Vagina (tissue), 2 donors: Measurements from ENCODE around the gene C3orf49.

Experiments
- CTCF ChIP-seq, 3 experiments: fragments of 450-650 bp in 2 of 3; fragments of 200-600 bp in 1 of 3; sonication (generic) in 1 of 3; IDR thresholded peaks; one replicate each; pipeline ENCODE4 v1.5.1; 2017 to 2019; ENCODE audit warnings: antibody characterized with exemption in 3 of 3, mild to moderate bottlenecking in 2 of 3, moderate library complexity in 2 of 3
- POLR2A ChIP-seq, 2 donors: fragments of 450-650 bp; IDR thresholded peaks; one replicate each; pipeline ENCODE4 v1.6.1; 2017; ENCODE audit warnings: antibody characterized with exemption in 2 of 2, mild to moderate bottlenecking in 2 of 2, moderate library complexity in 2 of 2

GRCh38 chr3:63841704-63842103 is 22.6 kb downstream of the C3orf49 start:
- TF ChIP-seq POLR2A (IDR thresholded peaks at IDR 0.05) (no peak), CTCF (IDR thresholded peaks at IDR 0.05) (no peak)
